ENCODE results near the gene MBP.

MBP gene

DNA sequence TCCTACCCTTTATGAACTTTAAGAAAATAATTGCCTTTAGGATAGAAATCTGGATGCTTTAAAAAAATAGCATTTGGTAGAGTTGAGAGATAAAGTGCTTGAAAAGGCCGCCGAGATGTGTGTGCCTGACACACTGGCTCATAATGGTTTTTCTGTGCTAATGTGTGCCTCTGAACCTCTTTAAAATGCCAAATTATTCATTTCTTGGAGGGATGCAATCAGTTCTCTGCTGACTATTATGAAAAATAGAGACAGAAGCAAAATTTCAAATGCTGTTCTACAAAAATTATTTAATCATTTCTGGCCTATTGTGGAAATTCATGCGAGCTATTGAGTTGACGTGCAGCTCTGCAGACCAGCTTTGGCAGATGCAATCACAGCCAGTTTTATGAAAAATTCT, 18.0 kb upstream of the MBP start:
- DNase-seq = no peak

DNA sequence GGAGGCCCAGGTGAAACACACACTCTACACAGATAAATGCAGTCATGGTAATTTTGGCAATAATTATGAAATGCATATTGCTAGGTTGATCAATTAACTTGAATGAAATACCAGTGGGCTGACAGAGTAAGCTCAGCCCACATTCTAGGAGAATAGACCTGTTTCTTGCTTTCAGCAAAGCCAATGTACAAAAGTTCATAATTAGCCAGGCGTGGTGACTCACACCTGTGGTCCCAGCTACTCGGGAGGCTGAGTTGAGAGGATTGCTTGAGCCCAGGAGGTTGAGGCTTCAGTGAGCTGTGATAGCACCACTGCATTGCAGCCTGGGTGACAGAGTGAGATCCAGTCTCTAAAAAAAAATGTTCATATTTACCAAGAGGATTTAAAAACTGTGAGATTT, 15.7 kb upstream of the MBP start:
- DNase-seq = no peak

DNA sequence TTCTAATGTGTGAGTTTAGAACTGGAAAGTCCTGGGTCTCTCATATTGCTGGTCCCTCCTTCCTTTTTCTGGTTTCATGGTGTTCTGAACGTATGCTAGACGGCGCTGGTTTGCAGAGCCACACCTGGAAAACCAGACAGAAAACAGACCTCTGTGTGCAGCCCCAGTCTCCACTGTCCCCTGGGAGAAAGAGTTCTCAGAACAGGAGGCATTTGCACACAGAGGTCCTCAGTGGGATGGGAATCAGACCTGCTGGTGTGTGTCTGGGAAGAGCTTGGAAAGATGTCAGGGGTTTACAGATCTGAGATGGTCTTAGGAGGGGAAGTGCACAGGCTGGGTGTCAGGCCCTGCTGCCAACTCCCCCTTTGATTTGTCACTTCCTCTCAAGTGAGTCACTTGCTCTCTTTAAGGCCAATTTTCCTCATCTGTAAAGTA, 14.9 kb upstream of the MBP start:
- DNase-seq = no peak

DNA sequence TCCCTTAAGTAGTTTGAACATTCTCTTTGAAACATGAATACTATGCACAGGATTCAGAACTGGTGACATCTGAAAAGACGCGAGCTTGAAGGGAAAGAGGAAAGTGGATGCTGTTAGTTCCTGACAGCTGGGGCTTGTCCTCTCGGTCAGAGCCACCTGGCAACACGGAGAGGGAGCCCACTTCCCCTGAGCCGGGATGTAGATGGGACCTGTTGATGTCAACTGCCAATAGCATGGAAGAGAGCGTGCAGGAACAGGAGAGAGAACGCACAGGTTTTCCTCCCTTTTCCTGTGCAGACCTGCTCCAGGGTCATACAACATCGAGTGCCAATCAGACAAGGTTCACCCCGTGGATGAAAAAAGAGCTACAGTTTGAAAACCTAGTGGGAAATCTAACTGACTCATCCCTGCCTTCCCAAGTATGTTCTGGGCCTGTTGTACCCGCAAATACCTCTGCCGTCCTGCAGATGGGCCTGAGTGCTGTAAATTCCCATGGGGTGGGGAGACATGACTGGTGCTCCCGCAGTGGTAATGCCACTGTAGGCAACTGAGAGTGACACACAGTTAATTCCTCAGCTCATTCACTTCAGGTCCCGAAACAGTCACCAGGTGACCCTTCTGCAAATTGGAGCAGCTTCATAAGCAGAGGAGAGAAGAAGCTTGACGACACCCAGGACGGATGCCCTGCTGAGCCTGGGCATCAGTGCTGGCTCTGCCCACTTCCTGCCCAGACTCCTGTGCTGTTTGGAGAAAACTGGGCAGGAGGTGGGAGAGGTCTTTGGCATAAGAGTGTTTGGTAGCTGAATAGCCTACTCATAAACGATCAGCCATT, 13.9 kb upstream of the MBP start:
- no peak for DNase-seq

DNA sequence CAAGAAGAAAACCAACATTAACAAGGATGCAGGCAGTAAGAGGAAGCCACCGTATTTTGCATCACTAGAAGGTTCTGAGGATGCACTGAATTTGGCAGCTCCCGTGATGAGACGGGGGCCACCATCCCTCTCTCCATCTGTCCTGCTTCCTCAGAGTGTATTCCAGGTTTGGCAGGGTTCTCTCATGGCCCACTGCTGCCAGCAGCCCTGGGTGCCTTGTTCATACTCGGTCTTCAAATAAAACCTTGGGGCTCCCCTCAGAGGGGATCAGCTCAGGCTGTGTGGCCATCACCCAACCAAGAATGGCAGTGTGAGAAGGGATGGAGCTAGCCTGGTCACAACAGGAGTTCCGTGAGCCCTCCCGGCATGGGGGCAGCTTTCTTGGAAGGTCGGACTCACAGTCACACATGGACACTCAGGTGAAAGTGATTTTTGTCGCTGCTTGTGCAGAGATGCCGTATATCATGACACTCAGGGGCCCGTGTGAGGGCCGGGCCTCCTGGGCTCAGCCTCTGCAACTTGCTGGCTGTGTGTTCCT, 12.8 kb upstream of the MBP start:
- DNase-seq = no peak

DNA sequence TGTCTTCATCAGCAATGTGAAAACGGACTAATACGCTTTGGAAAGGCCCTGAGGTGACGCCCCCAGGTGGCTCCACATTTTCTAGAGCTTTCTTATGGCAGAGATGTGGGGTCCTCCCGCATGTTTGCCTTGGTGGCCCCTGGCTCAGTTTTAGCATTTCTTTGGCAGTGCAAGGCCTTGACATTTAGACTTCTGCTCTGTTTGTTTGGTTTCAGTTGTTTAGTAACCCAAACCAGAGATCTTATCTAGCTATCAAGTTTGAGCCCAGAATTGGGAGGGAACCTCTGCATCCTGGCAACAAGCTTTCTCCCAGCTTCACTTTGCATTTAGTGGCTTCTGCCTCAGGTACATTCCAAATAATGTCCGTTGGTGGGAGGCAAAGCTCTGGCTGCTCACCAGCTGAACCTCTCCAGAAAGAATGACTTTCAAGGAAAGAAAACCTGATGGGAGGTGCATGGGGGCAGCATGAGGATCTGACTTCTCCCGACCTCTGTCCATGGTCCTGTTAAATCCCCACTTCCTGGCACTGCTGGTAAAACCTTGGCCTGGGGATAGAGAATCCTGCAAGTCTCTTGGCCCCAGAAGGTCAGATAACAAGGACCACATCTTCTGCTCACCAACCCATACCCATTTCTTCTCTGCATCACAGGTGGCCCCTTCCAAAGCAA, 12.0 kb upstream of the MBP start:
- no peak for DNase-seq

DNA sequence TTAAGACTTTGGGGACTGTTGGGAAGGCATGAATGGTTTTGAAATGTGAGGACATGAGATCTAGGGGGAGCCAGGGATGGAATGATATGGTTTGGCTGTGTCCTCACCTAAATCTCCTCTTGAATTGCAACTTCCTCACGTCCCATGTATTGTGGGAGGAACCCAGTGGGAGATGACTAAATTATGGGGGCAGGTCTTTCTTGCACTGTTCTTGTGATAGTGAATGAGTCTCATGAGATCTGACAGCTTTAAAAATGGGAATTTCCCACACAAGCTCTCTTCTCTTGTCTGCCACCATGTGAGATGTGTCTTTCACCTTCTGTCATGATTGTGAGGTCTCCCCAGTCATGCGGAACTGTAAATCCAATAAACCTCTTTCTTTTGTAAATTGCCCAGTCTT, 11.5 kb upstream of the MBP start:
- DNase-seq = no peak

DNA sequence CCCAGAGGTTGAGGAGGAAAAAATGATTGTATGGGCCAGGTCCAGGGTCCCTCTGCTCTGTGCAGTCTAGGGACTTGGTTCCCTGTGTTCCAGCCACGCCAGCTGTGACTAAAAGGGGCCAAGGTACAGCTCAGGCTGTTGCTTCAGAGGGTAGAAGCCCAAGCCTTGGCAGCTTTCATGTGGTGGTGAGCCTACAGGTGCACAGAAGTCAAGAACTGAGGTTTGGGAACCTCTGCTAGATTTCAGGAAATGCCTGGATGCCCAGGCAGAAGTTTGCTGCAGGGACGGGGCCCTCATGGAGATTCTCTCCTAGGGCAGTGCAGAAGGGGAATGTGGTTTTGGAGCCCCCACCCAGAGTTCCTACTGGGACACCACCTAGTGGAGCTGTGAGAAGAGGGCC, 10.6 kb upstream of the MBP start:
- no peak for DNase-seq

DNA sequence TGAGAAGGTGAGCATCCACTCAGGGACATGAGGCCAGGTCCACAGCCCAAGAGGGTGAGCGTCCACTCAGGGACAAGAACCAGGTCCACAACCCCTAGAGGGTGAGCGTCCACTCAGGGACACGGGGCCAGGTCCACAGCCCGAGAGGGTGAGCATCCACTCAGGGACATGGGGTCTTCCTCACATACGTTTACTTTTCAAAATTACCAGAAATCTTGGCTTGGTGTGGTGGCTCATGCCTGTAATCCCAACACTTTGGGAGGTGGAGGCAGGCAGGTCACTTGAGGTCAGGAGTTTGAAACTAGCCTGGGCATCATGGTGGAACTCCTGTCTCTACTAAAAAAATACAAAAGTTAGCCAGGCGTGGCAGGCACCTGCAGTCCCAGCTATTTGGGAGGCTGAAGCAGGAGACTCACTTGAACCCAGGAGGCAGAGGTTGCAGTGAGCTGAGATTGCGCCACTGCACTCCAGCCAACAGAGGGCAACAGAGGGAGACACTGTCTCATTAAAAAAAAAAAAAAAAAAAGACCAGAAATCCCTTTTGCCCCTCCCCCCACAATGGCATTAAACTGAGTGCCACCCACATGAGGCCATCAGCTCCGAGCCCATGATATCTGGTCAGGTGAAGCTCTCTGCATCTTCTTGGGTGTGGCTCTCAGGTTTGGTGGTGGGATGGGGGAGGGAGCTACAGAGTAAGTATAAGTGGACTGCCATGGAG, 9.0 kb upstream of the MBP start:
- DNase-seq = no peak

DNA sequence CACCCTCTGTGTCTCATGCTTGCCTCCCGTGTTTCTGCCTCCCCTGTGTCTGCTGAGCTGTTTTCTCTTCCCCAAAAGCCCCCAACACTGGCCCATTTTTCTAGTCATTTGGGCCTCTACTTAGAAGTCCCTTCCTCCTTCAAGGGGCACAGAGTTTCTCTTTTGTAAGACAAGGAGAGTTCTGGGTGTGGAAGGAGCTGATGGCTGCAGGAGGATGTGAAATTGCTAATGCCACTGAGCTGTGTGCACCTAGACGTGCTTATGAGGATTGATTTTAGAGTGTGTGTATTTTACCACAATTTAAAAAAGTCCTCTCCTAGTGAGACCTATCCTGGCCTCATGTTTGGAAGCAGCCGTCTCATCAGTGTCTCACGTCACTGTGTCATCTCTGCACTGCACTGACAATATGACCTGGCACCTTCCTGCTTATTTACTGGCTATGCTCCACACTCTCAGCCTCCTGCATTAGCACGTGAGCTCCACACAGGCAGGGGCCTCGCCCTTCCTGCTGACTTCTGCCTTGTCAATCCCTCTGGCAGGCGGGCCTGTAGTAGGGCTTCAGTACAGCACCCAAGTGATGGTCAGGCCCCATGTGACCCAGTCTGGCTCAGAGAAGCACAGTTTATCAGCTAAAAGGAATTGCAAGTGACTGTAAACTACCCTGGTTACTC, 8.0 kb upstream of the MBP start:
- DNase-seq = no peak

DNA sequence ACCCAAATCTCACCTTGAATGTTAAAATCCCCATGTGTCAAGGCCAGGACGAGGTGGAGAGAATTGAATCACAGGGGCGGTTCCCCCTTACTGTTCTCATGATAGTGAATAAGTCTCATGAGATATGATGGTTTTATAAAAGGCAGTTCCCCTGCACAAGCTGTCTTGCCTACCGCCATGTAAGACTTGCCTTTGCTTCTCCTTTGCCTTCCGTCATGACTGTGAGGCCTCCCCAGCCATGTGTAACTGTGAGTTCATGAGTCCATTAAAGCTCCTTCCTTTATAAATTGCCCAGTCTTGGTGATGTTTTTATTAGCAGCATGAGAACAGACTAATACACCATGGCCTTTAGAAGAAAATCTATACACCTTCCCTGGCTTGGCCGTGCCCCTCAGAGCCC, 7.4 kb upstream of the MBP start:
- no peak for DNase-seq

DNA sequence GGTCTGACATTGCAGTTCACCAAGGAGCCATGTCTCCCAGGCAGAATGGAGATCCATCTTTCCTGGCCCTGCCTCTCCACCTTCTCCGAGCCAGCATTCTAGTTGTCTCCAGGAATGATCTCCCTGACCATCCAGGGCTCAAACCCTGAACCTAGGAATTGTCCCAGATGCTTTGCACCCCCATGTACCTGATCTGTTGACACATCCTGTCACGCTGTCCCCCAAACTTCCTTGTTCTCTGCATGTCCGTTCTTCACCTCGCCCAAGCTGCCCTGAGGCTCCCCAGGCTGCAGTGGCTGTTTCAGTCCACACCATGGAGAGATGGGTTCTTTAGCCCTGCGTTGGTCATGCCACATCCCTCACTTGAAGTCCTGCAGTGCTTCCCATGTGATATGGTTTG, 7.0 kb upstream of the MBP start:
- no peak for DNase-seq

DNA sequence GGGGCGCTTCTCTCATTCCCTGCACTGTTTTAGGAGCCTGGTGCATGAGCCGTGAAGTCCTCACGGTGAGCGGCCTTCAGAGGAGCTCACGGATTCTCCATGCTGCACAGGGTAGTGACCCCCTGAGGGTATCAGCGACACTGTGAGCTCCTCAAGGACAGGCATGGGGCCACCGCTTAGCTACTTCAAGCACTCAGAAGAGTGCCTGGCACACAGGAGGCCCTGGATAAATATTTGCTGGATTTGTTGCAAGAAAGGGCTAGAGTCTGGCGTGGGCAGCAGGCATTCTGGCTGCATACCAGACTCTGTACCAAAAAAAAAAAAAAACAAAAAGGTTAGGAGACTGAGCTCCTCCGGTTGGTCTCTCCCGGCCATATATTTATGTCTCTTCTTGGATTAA, 5.7 kb upstream of the MBP start:
- no peak for DNase-seq

DNA sequence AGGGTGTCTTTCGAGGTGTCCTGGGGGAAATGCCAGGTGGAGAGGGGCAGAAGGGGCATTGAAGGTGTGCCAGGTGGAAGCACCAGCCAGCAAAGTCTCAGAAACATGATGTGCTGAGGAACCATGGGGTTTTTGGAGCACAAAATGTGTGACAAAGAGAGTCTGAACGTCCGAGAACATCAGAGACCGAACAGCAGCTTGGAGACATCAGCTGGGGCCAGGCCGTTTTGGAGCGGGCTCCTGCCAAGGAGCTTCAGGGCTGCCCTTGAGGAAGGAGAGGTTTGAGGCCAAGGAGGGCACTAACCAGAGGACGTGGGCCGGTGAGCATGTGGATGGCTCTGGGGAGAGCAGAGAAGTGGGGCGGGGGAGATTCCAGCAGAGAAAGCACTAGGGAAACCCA, 5.3 kb upstream of the MBP start:
- DNase-seq = no peak

DNA sequence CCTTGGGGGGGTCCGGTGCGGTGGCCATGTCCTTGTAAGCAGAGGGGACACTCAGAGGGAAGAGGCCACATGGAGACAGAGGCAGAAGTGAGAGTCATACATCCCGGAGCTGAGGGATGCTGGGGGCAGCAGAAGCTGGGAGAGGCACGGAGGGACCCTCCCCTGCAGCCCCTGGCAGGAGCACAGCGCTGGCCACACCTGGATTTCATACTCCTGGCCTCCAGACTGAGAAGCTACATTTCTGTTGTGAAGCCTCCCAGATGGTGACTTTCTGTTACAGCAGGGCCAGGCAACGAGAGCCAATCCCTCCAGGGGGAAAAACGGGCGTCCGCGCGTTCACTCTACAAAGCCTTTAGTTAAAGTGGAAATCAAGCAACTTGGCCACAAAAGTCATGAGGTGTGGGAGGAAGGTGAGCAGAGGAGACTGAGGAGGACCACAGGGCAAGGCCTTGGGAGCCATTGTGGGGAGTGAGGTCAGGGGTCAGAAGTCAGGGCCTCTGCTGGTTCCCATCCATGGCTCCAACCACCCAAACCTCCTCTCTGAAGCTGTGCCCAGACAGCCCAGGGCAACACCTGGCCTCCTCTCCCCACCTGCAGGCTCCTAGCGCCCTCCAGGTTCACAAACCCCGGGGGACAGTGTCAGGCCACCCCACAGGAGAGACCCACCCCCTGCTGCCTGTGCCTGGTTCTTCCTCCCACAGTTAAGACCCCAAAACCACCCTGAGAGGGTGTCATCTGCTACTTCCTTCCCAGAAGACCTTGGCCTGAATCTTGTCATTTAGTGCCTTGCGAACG, 4.5 kb upstream of the MBP start:
- DNase-seq = no peak

DNA sequence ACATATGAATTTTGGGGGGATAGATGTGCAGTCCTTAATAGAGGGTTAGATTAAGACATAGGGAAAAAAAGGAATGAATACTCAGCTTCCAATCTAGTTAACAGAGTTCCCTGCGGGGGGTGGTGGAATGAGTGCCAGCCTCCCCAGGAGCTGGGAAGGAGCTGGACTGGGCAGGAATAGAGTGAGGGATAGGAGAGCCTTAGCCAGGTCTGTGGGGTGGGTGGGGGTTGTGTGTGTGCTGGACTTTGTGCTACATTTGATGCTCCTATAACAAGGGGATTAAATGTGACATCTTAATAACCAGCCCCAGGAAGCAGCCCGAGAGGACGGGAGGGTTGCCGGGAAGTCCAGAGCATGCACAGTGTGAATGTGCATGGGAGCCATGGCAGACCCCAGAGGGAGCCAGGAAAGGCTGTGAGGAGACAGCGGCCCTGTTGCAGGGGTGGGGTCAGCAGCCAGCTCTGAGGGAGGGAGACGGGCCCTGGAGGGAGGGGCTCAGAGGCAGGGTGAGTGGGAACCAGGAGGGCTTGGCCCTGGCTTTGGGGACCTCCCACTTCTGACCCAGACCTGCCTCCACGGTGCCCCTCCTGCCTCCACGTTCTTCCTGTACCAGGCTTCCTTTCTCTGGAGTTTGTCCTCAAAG, 3.6 kb upstream of the MBP start:
- no peak for DNase-seq

DNA sequence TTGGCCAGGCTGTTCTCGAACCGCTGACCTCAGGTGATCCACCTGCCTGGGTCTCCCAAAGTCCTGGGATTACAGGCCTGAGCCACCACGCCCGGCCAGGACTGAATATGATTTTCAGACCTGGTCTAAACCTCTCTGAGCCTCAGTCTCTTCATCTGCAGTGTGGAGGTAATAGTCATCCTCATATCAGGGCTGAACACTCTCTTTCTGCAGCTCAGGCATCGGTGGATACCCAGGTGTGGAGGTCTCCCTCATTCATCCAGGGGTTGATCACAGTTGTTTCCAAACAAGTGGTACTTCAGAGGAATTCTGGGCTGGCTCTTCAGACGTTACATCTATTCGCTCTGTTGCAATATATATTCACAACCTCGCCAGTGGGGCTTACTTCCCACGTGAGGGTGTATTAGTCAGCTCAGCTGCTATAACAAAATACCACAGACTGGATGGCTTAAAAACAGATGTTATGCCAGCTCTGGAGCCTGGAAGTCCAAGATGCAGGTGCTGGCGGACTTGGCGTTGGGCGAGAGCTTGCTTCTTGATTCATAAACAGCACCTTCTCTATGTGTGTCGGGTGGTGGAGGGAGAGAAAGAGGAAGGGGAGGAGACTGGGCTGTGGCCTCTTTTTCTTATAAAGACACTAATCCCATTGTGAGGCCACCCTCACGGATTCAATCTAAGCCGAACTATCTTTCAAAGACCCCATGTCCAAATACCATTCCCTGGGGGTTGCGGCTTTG, 2.9 kb upstream of the MBP start:
- no peak for DNase-seq

DNA sequence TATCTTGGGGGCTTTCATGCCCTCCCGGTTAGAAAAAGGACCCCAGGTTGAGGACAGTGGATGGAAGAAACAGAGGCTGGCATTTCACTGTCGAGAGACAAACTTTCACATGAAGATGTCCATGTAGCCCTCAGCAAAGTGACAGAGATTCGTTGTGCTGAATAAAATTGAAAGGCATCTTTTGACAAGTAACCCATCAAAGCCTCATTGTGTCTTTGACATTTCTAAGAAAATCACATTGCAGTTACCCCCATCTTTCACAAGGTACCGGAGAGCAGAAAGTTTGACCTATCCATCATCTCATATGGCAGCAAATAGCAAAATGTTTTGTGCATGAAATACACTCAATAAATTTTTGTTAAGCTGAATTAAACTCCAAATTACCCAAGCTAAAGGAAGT, 2.0 kb upstream of the MBP start:
- no peak for DNase-seq

DNA sequence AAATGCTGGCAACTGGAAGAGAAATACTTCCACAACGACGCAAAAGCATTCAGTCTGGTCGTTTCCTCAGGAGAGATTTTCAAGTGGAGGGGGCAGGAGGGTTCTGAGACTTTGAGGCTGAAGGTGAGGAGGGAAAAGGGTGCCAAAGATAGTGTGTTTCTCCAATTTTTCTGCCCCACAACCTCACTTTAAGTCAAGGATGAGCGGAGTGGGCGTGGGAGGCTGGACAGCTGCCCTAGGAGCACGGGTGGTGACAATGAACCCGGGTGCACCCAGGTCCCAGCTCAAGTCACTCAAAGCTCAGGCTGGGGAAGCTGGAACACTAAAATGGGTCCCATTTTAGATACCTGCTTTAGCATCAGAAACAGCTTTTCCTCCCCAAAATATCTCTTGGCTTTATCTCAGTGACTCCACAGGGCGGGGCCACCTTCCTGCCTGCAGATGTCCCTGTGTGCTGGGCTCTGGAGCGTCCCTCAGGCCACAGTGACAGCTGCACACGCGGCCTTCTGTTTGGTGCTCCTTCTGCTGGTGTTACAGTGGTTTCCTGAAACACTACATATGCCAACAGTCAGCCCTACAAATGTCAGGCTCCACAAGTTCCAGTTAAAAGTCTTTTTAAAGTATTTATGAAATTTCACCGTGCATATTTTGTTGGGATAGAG, 1.4 kb upstream of the MBP start:
- DNase-seq = no peak

DNA sequence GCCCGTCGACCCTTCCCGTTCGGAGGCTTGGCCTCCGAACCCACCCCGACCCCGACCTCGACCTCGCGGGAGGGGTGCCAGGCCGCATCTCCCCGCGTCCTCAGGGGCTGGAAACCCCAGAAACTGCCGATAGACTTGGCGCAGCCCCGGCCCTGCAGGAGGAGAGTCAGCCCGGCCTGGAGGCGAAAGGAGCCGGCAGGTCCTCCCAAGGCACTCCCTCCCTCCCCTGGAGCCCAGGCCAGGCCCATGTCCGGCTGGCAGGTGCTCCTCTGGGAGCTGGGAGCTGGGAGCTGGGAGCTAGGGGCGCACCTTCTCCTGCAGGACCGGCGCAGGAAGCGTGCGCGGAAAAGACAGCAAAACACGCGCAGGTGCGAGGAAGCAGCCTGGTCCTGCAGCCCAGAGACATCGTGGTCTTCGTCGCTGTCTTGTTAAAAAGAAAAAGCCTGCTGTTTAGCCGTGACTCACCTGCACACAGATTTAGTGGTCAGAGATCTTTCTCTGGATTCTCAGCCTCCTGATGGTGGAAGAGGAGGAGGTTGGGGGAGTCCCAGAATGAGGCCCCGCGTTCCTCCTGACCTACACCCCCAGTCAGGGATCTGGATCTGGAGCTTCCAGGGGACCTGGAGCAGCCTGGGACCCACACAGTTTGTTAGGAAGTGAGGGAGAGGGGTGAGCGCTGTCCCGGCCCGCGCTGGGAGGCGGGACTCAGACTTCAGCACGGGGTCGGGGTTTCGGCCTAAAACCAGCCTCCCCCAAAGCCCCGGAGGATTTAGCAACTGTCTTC, 660 bp upstream of the MBP start:
- no peak for DNase-seq

All from NCI-H226 (cell line).